Endometrium (tissue), 2 donors: ENCODE data around the gene PLSCR3.

Experiments used
- FAIRE-seq: peaks from 2 replicates; lab custom pipeline; 2012; peaks lifted over from hg19 to GRCh38; lab: Jason Lieb, UNC
- donor health status: control.
- donor health status: control.

The PLSCR3 gene

DNA sequence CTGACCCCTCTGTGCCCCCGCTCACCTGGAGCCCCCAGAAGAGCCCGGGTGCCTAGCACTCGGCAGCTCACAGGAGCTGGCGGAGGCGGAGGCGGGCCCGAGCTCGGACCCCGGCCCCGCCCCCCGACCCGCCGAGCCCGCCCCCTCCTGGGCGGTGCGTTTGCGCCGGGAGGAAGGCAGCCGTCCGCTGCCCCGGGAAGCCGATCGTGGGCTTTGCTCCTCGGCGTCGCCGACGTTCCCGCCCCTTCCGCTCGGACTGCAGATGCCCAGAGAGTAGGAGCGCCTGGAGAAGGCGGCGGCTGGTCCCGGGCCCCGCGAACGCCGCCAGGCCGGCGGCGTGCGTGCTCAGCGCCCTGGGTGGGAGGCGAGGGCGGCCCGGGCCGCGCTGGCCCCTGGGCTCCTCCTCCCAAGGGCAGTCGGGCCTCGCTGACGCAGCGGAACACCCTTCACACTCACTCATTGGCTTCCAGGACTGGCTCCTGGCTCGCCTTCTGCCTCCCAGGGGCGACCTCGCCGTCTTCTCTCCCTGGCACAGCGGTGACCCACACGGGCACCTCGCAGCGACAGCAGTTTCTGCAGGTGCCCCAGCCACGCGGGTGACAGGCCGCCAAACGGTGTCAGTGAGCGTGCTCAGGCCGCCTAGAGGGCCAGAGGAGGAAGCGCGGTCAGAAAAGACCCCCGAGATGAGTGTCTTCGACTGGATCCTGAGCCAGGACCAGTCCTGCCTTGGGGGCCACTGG lies at the start of gene PLSCR3:
PLSCR3 (minus strand) TSS at position 74 of the 740 bp plus-strand sequence. CDS start 415 bp downstream, outside the sequence.
- no peak for FAIRE-seq

GRCh38 chr17:7443499-7444485 lies 49.5 kb upstream of the PLSCR3 start:
- FAIRE-seq: no peak

- no peak for FAIRE-seq
These were observed 47.8 kb upstream of the PLSCR3 start for GRCh38 chr17:7442142-7442541.

- no peak for FAIRE-seq
These were observed 46.9 kb upstream of the PLSCR3 start for GRCh38 chr17:7441266-7441665.

DNA sequence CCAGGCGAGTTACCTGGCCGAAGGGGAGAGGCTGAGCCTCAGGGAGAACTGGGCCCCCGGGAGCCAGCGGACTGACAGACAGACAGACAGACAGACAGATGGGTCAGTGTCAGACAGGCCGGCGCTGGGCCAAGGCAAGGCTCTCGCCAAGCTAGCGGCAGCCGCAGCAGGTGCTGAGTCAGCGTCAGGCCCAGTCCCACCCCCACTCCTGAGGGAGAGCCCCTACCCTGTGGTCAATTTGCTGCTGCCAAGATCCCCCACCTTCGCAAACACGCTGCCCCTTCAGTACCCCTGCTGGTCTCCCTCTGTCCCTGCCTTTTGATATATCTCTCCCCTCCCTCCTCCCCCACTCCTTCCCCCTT lies 46.5 kb upstream of the PLSCR3 start:
- FAIRE-seq: no peak

DNA sequence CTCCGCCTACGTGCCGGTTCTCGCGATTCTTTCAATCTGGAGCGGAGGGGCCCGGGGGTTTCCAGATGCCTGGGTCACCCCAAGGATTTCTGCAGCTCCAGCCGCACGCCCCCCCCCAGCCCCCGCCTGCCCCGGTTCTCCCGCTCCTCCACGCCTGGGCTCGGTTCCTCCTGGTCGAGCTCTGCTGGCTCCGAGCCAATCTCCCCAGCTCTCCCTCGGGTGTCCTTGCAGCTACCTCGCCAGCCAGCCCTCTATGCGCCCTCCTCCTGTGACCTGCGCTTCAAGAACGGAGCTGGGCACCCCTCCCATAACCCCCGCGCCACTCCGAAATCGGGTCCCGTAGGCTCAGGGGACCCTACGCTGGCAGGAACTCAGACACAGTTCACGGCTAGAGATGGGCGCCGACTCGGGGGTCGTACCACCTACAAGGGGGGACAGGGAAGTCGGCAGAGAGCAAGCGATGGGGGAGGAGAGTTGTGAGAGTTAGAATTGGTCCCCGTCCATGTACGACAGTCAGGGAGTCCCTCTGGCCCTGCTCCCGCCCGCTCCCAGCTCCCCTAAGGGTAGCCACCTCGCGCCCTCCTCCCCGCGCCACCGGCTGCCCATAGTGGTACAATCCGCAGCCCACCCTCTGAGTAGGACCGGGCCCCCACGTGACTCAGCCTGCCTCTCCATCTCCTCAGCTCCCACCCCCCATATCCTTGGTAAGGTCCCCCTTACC lies 45.9 kb upstream of the PLSCR3 start:
- no peak for FAIRE-seq

GRCh38 chr17:7439462-7440112 lies 45.3 kb upstream of the PLSCR3 start, which contains the start of gene FGF11:
FGF11 (plus strand) TSS chr17:7439512; CDS start chr17:7439621, 109 bp downstream.
- no peak for FAIRE-seq

GRCh38 chr17:7438656-7439460 lies 44.5 kb upstream of the PLSCR3 start:
- FAIRE-seq: no peak

GRCh38 chr17:7437950-7438614 lies 43.8 kb upstream of the PLSCR3 start:
- no peak for FAIRE-seq

- FAIRE-seq: no peak
These were observed 43.1 kb upstream of the PLSCR3 start for GRCh38 chr17:7437369-7437863.

DNA sequence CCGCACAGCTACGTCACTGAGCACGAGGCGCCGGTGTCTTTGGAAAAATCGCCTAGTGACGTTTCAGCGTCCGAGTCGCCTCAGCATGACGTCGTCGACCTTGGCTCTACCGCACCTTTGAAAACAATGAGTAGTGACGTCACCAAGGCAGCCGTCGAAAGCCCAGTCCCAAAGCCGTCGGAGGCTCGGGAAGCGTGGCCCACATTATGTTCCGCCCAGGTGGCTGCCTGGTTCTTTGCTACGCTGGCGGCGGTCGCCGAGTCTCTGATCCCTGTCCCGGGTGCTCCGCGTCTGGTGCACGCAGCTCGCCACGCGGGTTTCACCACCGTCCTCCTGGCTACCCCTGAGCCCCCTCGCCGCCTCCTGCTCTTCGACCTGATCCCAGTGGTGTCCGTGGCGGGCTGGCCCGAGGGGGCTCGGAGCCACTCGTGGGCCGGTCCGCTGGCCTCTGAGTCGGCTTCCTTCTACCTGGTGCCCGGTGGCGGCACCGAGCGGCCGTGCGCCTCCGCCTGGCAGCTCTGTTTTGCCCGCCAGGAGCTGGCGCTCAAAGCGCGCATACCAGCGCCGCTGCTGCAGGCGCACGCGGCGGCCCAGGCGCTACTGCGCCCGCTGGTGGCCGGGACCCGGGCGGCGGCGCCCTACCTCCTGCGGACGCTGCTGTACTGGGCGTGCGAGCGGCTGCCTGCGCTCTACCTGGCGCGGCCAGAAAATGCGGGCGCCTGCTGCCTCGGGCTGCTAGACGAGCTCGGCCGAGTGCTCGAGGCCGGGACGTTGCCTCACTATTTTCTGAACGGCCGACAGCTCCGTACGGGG lies 42.4 kb upstream of the PLSCR3 start:
- no peak for FAIRE-seq

- FAIRE-seq: no peak
These were observed 41.6 kb upstream of the PLSCR3 start for GRCh38 chr17:7435676-7436555.

- FAIRE-seq: no peak
These were observed 38.0 kb upstream of the PLSCR3 start for GRCh38 chr17:7432296-7432695.

DNA sequence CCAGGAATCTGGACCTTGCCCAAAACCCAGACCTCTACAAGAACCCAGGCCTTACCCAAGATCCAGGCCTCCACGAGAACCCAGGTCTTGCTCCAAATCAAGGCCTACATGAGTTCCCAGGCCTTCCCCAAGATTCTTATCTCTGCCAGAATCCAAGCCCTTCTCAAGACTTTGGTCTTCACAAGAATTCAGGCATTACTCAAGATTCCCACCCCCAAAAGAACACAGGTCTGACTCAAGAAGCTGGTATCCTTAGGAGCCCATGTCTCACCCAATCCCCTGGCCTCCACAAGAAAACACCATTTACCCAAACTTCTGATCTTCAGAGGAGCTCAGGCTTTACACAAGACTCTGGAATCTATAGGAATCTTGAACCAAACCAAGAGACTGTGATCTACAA lies 36.9 kb upstream of the PLSCR3 start:
- no peak for FAIRE-seq

- FAIRE-seq: no peak
These were observed 35.4 kb upstream of the PLSCR3 start for GRCh38 chr17:7429722-7430121.

DNA sequence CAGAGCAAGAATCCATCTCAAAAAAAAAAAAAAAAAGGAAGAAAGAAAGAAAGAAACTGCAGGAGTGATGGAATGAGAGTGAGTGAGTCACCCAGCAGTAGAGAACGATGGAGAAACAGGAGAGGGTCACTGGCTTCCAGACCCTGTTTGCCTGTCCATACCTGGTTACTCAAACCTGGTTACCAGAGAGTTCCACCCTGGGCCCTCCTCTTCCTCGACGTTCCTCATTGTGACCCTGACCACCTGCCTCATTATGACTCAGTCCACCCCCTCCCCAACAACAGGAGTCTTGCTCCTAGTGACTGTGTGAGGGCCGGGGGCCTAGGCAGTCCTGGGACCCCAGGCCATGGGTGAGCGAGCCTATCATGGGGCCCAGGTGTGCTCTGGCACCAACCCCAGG lies 34.2 kb upstream of the PLSCR3 start, which contains the start of gene SPEM3:
SPEM3 (plus strand) TSS at position 301 of the 400 bp plus-strand sequence; CDS start at position 347, 46 bp downstream.
- no peak for FAIRE-seq

- FAIRE-seq: no peak
These were observed 33.2 kb upstream of the PLSCR3 start for GRCh38 chr17:7427549-7427948.

DNA sequence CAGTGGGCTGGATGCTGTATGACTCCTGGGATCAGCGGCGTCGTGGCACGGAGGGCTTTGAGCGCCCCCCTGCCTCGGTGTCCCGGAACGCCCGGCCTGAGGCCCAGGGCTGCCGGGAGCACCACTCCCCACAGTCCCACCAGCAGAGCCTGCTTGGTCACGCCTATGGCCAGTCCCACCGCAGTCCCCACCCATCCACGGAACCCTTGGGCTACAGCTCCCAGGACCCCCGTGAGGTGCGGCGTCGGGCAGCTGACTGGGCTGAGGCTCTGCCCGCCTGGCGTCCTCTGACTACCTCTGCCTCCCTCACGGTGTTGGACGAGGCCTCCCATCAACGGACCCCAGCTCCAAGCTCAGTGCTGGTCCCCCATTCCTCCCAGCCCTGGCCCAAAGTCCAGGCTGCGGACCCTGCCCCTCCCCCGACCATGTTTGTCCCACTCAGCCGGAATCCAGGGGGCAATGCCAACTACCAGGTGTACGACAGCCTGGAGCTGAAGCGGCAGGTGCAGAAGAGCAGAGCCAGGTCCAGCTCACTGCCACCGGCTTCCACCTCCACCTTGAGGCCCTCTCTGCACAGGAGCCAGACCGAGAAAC lies 32.7 kb upstream of the PLSCR3 start:
- FAIRE-seq: no peak
